Measurements from ENCODE around the gene B3GLCT. TPM values are rescaled to one million over a fixed set of nuclear protein-coding genes. Genes with fewer than 3 reads are reported as not detected.

B3GLCT gene
- total RNA-seq, 1 donor from 2014 or later: 3.0 TPM

- Mint-ChIP-seq H3K27ac (no peak overlapping the region), H3K27me3 (no peaks in the 10 kb centered on the region), H3K4me3 (no peak overlapping the region), H3K36me3 (ENCODE audit: low read depth) (peaks cover 37% of the 10 kb centered on the region), H3K4me1 (no peaks in the 10 kb centered on the region), H3K9me3 (peaks cover 35% of the 10 kb centered on the region)
- ChIA-PET CTCF (no interaction called here), POLR2A (no interaction called here)
- no peak for ATAC-seq (ENCODE audit: low read depth)
- TF ChIP-seq, protein P1, sequence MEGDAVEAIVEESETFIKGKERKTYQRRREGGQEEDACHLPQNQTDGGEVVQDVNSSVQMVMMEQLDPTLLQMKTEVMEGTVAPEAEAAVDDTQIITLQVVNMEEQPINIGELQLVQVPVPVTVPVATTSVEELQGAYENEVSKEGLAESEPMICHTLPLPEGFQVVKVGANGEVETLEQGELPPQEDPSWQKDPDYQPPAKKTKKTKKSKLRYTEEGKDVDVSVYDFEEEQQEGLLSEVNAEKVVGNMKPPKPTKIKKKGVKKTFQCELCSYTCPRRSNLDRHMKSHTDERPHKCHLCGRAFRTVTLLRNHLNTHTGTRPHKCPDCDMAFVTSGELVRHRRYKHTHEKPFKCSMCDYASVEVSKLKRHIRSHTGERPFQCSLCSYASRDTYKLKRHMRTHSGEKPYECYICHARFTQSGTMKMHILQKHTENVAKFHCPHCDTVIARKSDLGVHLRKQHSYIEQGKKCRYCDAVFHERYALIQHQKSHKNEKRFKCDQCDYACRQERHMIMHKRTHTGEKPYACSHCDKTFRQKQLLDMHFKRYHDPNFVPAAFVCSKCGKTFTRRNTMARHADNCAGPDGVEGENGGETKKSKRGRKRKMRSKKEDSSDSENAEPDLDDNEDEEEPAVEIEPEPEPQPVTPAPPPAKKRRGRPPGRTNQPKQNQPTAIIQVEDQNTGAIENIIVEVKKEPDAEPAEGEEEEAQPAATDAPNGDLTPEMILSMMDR (IDR thresholded peaks at IDR 0.05): no peak
- intact Hi-C loops (cut with micrococcal nuclease): no loop called here
- no peak for DNase-seq
Observed at GRCh38 chr13:31310786-31311185, 111.0 kb downstream of the B3GLCT start.

- no peaks in the 10 kb centered on the region for H3K4me1 Mint-ChIP-seq
- CTCF ChIA-PET: no interaction called here
- POLR2A ChIA-PET: no interaction called here
- peaks cover 40% of the 10 kb centered on the region for H3K36me3 Mint-ChIP-seq (ENCODE audit: low read depth)
- H3K27me3 Mint-ChIP-seq: no peaks in the 10 kb centered on the region
- peaks cover 37% of the 10 kb centered on the region for H3K9me3 Mint-ChIP-seq
- ATAC-seq (ENCODE audit: low read depth) (no peak), DNase-seq (no peak)
- intact Hi-C loops (cut with micrococcal nuclease): no loop called here
- H3K27ac Mint-ChIP-seq: no peak overlapping the region
- TF ChIP-seq, protein P1 (IDR thresholded peaks at IDR 0.05): no peak
- H3K4me3 Mint-ChIP-seq: no peak overlapping the region
Observed at GRCh38 chr13:31311921-31312320, 112.1 kb downstream of the B3GLCT start.

- TF ChIP-seq, protein P1 (IDR thresholded peaks at IDR 0.05): no peak
- H3K9me3 Mint-ChIP-seq: peaks cover 30% of the 10 kb centered on the region
- H3K27ac Mint-ChIP-seq: no peak overlapping the region
- no peak for DNase-seq
- intact Hi-C loops (cut with micrococcal nuclease): no loop called here
- peaks cover 40% of the 10 kb centered on the region for H3K36me3 Mint-ChIP-seq (ENCODE audit: low read depth)
- ChIA-PET CTCF (no interaction called here), POLR2A (no interaction called here)
- H3K4me1 Mint-ChIP-seq: no peaks in the 10 kb centered on the region
- H3K4me3 Mint-ChIP-seq: no peak overlapping the region
- no peaks in the 10 kb centered on the region for H3K27me3 Mint-ChIP-seq
- no peak for ATAC-seq (ENCODE audit: low read depth)
Observed at GRCh38 chr13:31314961-31315360, 115.2 kb downstream of the B3GLCT start.

GRCh38 chr13:31320946-31321345, 121.2 kb downstream of the B3GLCT start:
- peaks cover 21% of the 10 kb centered on the region for H3K36me3 Mint-ChIP-seq (ENCODE audit: low read depth)
- ChIA-PET POLR2A (no interaction called here), CTCF (no interaction called here)
- H3K27me3 Mint-ChIP-seq: no peaks in the 10 kb centered on the region
- no peak for DNase-seq
- intact Hi-C loops (cut with micrococcal nuclease): loop anchor here (5.0 kb wide), 1 partner anchor 1541 kb away; no protein-coding TSS in a partner anchor
- no peak overlapping the region for H3K27ac Mint-ChIP-seq
- TF ChIP-seq, protein P1 (IDR thresholded peaks at IDR 0.05): no peak
- ATAC-seq (ENCODE audit: low read depth): no peak
- peaks cover 8% of the 10 kb centered on the region for H3K9me3 Mint-ChIP-seq
- H3K4me1 Mint-ChIP-seq: peaks cover 7% of the 10 kb centered on the region
- no peak overlapping the region for H3K4me3 Mint-ChIP-seq

GRCh38 chr13:31321457-31321856, 121.7 kb downstream of the B3GLCT start:
- TF ChIP-seq, protein P1 (IDR thresholded peaks at IDR 0.05): no peak
- Mint-ChIP-seq H3K4me1 (peaks cover 7% of the 10 kb centered on the region), H3K27me3 (no peaks in the 10 kb centered on the region), H3K36me3 (ENCODE audit: low read depth) (peaks cover 20% of the 10 kb centered on the region), H3K9me3 (peaks cover 6% of the 10 kb centered on the region), H3K27ac (peak overlapping the region; percentile 64), H3K4me3 (no peak overlapping the region)
- ChIA-PET CTCF (no interaction called here), POLR2A (no interaction called here)
- DNase-seq: no peak
- intact Hi-C loops (cut with micrococcal nuclease): loop anchor here (5.0 kb wide), 1 partner anchor 1541 kb away; no protein-coding TSS in a partner anchor
- ATAC-seq (ENCODE audit: low read depth): no peak

All from activated B cell treated with CpG ODN at 0.5 μM for 24 hours (primary cell).